Uterus (tissue), 4 donors: Measurements from ENCODE around the gene TMEM117. TPM values are rescaled to one million over a fixed set of nuclear protein-coding genes. Genes with fewer than 3 reads are reported as not detected.

Experiments
- DNase-seq, 2 donors: peaks; one replicate each; pipeline ENCODE4 v3.0.0-alpha.2; 2019 to 2020
- H3K27ac ChIP-seq, 2 donors: fragments of 200-600 bp; sonication (generic); 1 replicate in 1 of 2; 2 replicates in 1 of 2; pipeline ENCODE4 v1.5.1; 2016 to 2018
- H3K27me3 ChIP-seq, 2 donors: fragments of 200-600 bp; sonication (generic); one replicate each; pipeline ENCODE4 v1.5.1; 2018 to 2019; ENCODE audit warnings: control low read depth in 1 of 2
- H3K36me3 ChIP-seq, 2 donors: fragments of 200-600 bp; sonication (generic); one replicate each; pipeline ENCODE4 v1.5.1; 2019; ENCODE audit warnings: control low read depth in 1 of 2
- H3K4me1 ChIP-seq, 2 donors: fragments of 200-600 bp; sonication (generic); one replicate each; pipeline ENCODE4 v1.5.1; 2018 to 2019; ENCODE audit warnings: control low read depth in 1 of 2
- H3K4me3 ChIP-seq, 2 donors: fragments of 200-600 bp; sonication (generic); 1 replicate in 1 of 2; 2 replicates in 1 of 2; pipeline ENCODE4 v1.5.1; 2018 to 2019; ENCODE audit warnings: mild to moderate bottlenecking in 1 of 2
- H3K9me3 ChIP-seq, 2 donors: fragments of 200-600 bp; sonication (generic); one replicate each; pipeline ENCODE4 v1.5.1; 2019; ENCODE audit warnings: control low read depth in 1 of 2
- POLR2A ChIP-seq, 2 donors: fragments of 450-650 bp; IDR thresholded peaks; one replicate each; pipeline ENCODE4 v1.6.1; 2016; ENCODE audit warnings: antibody characterized with exemption in 2 of 2, mild to moderate bottlenecking in 1 of 2, moderate library complexity in 1 of 2
- intact Hi-C: fragments of 100-400 bp; cut with DNase I; formaldehyde crosslinking; loops from one replicate; pipeline ENCODE4 v1.15.1; 2023; ENCODE audit warnings: low total_unique reads
- total RNA-seq, 4 donors: library from RNA; depleted of rRNA in 3 of 4; stranded (reverse); fragments of >200 nt in 3 of 4; gene quantifications; one replicate each; pipeline versions ENCODE4 v1.1.0 to v1.2.4, GENCODE V29; 2014 to 2023
- TF ChIP-seq, protein P1 (sequence below), 4 experiments: fragments of 200-600 bp in 2 of 4; fragments of 450-650 bp in 2 of 4; sonication (generic) in 2 of 4; IDR thresholded peaks; one replicate each; pipeline ENCODE4 v1.5.1; 2016 to 2019; ENCODE audit warnings: antibody characterized with exemption in 4 of 4, mild to moderate bottlenecking in 2 of 4, moderate library complexity in 1 of 4
- donor health status: DM: yes; HTN: yes; CAD: no.

The TMEM117 gene
- total RNA-seq, 4 donors from 2014 or later = 1.0 to 34.4 (median 6.1) TPM

DNA sequence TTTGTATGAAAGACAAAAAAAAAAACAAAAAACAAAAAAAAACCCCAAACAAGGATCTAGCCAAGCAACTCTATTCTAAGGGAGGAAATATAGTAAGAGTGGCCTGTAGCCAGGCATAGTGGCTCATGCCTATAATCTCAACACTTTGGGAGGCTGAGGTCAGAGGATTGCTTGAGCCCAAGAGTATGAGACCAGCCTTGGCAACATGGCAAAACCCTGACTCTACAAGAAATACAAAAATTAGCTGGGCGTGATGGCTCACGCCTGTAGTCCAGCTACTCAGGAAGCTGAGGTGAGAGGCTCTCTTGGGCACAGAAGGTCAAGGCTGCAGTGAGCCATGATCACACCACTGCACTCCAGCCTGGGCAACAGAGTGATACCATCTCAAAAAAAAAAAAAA, 47.9 kb downstream of the TMEM117 start:
- Histone ChIP-seq H3K36me3 (no peaks in the 10 kb centered on the region), H3K4me3 (no peak overlapping the region), H3K9me3 (no peaks in the 10 kb centered on the region), H3K27me3 (no peaks in the 10 kb centered on the region), H3K4me1 (no peaks in the 10 kb centered on the region), H3K27ac (no peak overlapping the region)
- intact Hi-C loops = no loop called here
- TF ChIP-seq POLR2A (IDR thresholded peaks at IDR 0.05) = no peak
- TF ChIP-seq, protein P1, sequence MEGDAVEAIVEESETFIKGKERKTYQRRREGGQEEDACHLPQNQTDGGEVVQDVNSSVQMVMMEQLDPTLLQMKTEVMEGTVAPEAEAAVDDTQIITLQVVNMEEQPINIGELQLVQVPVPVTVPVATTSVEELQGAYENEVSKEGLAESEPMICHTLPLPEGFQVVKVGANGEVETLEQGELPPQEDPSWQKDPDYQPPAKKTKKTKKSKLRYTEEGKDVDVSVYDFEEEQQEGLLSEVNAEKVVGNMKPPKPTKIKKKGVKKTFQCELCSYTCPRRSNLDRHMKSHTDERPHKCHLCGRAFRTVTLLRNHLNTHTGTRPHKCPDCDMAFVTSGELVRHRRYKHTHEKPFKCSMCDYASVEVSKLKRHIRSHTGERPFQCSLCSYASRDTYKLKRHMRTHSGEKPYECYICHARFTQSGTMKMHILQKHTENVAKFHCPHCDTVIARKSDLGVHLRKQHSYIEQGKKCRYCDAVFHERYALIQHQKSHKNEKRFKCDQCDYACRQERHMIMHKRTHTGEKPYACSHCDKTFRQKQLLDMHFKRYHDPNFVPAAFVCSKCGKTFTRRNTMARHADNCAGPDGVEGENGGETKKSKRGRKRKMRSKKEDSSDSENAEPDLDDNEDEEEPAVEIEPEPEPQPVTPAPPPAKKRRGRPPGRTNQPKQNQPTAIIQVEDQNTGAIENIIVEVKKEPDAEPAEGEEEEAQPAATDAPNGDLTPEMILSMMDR (IDR thresholded peaks at IDR 0.05) = no peak
- DNase-seq = no peak

DNA sequence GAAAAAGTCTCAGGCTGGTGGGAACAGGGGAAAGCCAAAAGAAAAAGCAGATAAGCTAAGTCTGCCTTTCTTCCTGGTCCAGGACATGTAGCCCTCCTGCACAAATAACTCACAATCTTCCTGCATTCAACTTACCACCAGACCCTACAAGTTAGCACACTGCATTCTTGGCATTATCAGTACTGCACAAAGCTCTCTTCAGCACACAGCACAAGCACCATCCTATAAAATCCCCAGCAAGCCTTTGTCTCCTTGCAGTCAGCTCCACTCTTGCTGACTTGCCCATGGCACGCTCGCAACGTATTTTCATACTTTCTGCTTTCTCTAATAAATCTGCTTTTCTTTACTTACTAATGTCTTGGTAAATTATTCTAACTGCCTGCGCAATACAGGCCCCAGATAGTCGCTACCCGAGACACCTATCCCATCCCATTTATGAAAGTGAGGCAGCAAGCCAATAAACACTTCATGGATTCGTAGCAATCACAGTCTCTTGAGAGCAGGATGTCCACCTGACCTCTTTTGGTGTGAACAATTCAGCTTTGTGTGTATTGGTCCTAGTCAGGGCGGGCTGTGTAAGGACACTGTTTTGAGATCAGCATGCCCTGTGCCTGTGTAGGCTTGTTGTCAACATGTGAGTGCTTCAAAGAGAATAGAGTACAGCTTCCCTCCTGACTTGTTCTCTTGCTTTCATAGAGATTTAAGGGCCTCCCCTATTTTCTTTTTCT, 49.0 kb downstream of the TMEM117 start:
- Histone ChIP-seq H3K4me3 (no peak overlapping the region), H3K36me3 (no peaks in the 10 kb centered on the region), H3K27me3 (no peaks in the 10 kb centered on the region), H3K4me1 (no peaks in the 10 kb centered on the region), H3K9me3 (no peaks in the 10 kb centered on the region), H3K27ac (no peak overlapping the region)
- TF ChIP-seq, protein P1 (IDR thresholded peaks at IDR 0.05) = no peak
- TF ChIP-seq POLR2A (IDR thresholded peaks at IDR 0.05) = no peak
- intact Hi-C loops = no loop called here
- no peak for DNase-seq

DNA sequence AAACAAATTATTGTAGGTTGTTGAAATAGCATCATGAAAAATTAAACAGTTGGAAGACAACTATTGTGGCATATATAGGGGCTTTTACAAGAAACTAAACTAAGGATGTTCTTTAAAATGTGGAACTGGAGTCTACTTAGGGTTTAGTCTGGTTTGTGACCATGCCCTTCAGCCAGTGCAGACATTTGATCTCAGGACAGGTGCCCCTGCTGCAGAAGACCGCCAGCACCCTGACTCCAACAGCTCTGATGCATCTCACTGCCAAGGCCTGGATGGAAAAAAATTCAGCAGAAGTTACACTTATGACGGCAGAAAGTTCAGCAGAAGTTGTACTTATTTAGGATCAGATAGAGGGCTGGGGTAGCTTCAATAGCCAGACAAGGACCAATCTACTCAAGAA, 51.5 kb downstream of the TMEM117 start:
- no peak for DNase-seq
- Histone ChIP-seq H3K27ac (no peak overlapping the region), H3K27me3 (no peaks in the 10 kb centered on the region), H3K4me3 (no peak overlapping the region), H3K9me3 (no peaks in the 10 kb centered on the region), H3K4me1 (no peaks in the 10 kb centered on the region), H3K36me3 (no peaks in the 10 kb centered on the region)
- intact Hi-C loops = no loop called here
- TF ChIP-seq, protein P1 (IDR thresholded peaks at IDR 0.05) = no peak

DNA sequence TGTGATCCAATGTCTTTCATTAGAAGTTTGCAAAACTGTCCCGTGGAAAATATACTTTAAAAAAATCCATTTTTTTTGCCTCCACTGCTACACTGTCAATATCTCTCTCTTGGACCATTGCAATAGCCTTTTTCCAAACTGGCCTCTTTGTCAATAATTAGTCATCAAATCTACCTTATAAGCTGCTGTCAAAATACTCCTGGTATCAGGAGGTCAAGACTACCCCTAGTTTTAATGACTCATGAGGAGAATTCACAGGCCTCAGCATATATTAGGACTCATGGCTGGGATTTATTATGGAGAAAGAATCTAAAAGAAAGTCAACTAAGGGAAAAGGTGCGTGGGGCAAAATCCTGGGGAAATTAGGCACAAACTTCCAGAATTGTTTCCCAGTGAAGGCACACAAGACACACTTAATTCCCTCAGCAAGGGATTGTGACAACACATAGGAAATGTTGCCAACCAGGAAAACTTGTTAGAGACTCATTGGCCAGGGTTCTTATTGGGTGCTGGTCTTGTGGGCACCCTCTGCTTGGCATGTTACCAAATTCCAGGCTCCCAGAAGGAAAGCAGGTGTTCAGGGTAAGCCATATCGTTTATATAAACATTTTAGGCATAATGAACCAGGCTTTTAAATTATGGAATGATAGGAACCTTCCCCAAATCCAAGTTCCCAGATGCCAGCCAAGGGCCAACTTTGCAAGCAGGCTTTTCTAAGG, 56.1 kb downstream of the TMEM117 start:
- no peaks in the 10 kb centered on the region for H3K9me3 ChIP-seq
- no peak overlapping the region for H3K27ac ChIP-seq
- no peaks in the 10 kb centered on the region for H3K36me3 ChIP-seq
- no peak overlapping the region for H3K4me3 ChIP-seq
- no peaks in the 10 kb centered on the region for H3K27me3 ChIP-seq
- no peaks in the 10 kb centered on the region for H3K4me1 ChIP-seq
- no peak for DNase-seq
- intact Hi-C loops = no loop called here
- TF ChIP-seq, protein P1 (IDR thresholded peaks at IDR 0.05) = no peak
- no peak for TF ChIP-seq POLR2A (IDR thresholded peaks at IDR 0.05)

DNA sequence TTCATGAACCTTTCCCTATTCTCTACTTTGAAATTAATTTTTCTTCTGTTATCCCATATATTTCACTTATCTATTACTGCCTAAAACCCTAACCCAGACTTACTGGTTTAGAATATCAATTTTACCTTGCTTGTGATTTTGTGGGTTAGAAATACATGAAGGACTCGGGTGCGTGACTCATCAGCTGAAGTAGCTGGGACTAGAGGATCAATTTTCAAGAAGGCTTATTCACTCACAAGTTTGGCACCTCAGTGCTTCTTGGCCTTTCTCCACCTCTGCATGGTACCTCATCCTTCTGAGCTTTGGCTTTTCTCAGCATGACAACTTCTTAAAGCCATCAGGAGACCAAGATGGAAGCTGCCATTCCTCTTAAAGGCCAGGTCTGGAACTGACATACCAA, 57.8 kb downstream of the TMEM117 start:
- no peak overlapping the region for H3K27ac ChIP-seq
- no peaks in the 10 kb centered on the region for H3K36me3 ChIP-seq
- no peak for DNase-seq
- no peaks in the 10 kb centered on the region for H3K9me3 ChIP-seq
- H3K27me3 ChIP-seq = no peaks in the 10 kb centered on the region
- intact Hi-C loops = no loop called here
- H3K4me3 ChIP-seq = no peak overlapping the region
- TF ChIP-seq, protein P1 (IDR thresholded peaks at IDR 0.05) = no peak
- TF ChIP-seq POLR2A (IDR thresholded peaks at IDR 0.05) = no peak
- no peaks in the 10 kb centered on the region for H3K4me1 ChIP-seq
